OCI-LY1 (cell line): ENCODE measurements around the gene BOK.

Source experiments
- H2AFZ ChIP-seq: fragments of 200-600 bp; sonication (generic), shearing (Covaris generic); 2 replicates; pipeline ENCODE4 v1.6.0; 2014; ENCODE audit warnings: antibody characterized with exemption, mild to moderate bottlenecking, low read length
- H3F3A ChIP-seq: fragments of 200-600 bp; sonication (generic), shearing (Covaris generic); 2 replicates; pipeline ENCODE4 v1.6.0; 2014; ENCODE audit warnings: mild to moderate bottlenecking, antibody characterized with exemption, low read length, moderate library complexity; ENCODE audit not compliant: insufficient read depth
- H3K27ac ChIP-seq: fragments of 200-600 bp; sonication (generic); 2 replicates; pipeline ENCODE4 v1.5.1; 2014; ENCODE audit warnings: low read length, mixed run types, mild to moderate bottlenecking, low read depth; ENCODE audit not compliant: poor library complexity, severe bottlenecking
- H3K27me3 ChIP-seq: fragments of 200-600 bp; sonication (generic); 2 replicates; pipeline ENCODE4 v1.6.0; 2014; ENCODE audit warnings: antibody characterized with exemption, mild to moderate bottlenecking, low read length, moderate library complexity; ENCODE audit not compliant: insufficient read depth
- H3K36me3 ChIP-seq: fragments of 200-600 bp; sonication (generic); 2 replicates; pipeline ENCODE4 v1.6.1; 2014; ENCODE audit warnings: mild to moderate bottlenecking, antibody characterized with exemption, low read length, moderate library complexity, mixed read lengths; ENCODE audit not compliant: insufficient read depth
- H3K4me1 ChIP-seq: fragments of 200-600 bp; sonication (generic); 2 replicates; pipeline ENCODE4 v1.5.1; 2014; ENCODE audit warnings: mild to moderate bottlenecking, low read length, moderate library complexity; ENCODE audit not compliant: insufficient read depth, severe bottlenecking
- H3K4me2 ChIP-seq: fragments of 200-600 bp; sonication (generic), shearing (Covaris generic); 2 replicates; pipeline ENCODE4 v1.6.1; 2014; ENCODE audit warnings: low read length
- H3K4me3 ChIP-seq: fragments of 200-600 bp; sonication (generic); 2 replicates; pipeline ENCODE4 v1.5.1; 2014; ENCODE audit warnings: low read length, low read depth, mild to moderate bottlenecking, mixed read lengths; ENCODE audit not compliant: poor library complexity, severe bottlenecking
- H3K79me2 ChIP-seq: fragments of 200-600 bp; shearing (Covaris generic); 2 replicates; pipeline ENCODE4 v1.6.1; 2016; ENCODE audit warnings: mixed run types, low read length, mixed read lengths; ENCODE audit not compliant: insufficient read depth
- H3K9ac ChIP-seq: fragments of 200-600 bp; sonication (generic), shearing (Covaris generic); 2 replicates; pipeline ENCODE4 v1.6.1; 2014; ENCODE audit warnings: mild to moderate bottlenecking, low read length, mixed read lengths
- H3K9me2 ChIP-seq: fragments of 200-600 bp; sonication (generic), shearing (Covaris generic); 2 replicates; pipeline ENCODE4 v1.6.1; 2014; ENCODE audit warnings: low read depth, mild to moderate bottlenecking, low read length, mixed read lengths
- H3K9me3 ChIP-seq: fragments of 200-600 bp; shearing (Covaris generic); 2 replicates; pipeline ENCODE4 v1.6.1; 2014; ENCODE audit warnings: low read length, mixed read lengths
- H4K20me1 ChIP-seq: fragments of 200-600 bp; sonication (generic), shearing (Covaris generic); 2 replicates; pipeline ENCODE4 v1.6.0; 2016; ENCODE audit warnings: mild to moderate bottlenecking, low read length; ENCODE audit not compliant: insufficient read depth
- CTCF ChIP-seq: fragments of 200-600 bp; sonication (generic), shearing (Covaris generic); IDR thresholded peaks from 2 replicates; pipeline ENCODE4 v1.5.1; 2017; ENCODE audit warnings: mild to moderate bottlenecking, antibody characterized with exemption, low read length, moderate library complexity, mixed read lengths
- EZH2 ChIP-seq: fragments of 200-600 bp; sonication (generic), shearing (Covaris generic); IDR thresholded peaks from 2 replicates; pipeline ENCODE4 v1.8.0; 2017; ENCODE audit warnings: borderline replicate concordance, mixed run types, mild to moderate bottlenecking, antibody characterized with exemption, low read length, moderate library complexity, mixed read lengths

BOK gene

GRCh38 chr2:241601841-241602240 lies 43.3 kb downstream of the BOK start:
- H3K36me3 ChIP-seq, result peaks cover 56% of the 10 kb centered on the region

GRCh38 chr2:241602720-241603119 lies 44.2 kb downstream of the BOK start:
- Histone ChIP-seq H3F3A (no peaks in the 10 kb centered on the region), H3K27me3 (no peaks in the 10 kb centered on the region), H4K20me1 (no peaks in the 10 kb centered on the region), H3K36me3 (peaks cover 52% of the 10 kb centered on the region), H3K4me1 (no peaks in the 10 kb centered on the region), H3K9ac (no peak overlapping the region), H3K4me3 (no peak overlapping the region), H3K79me2 (no peaks in the 10 kb centered on the region), H3K9me3 (no peaks in the 10 kb centered on the region), H3K27ac (no peak overlapping the region), H2AFZ (no peak overlapping the region), H3K4me2 (no peak overlapping the region), H3K9me2 (no peaks in the 10 kb centered on the region)
- TF ChIP-seq CTCF (no peak), EZH2 (no peak)

More at GRCh38 chr2:241601841-241602240, 43.3 kb downstream of the BOK start:
- H3K9me3 ChIP-seq, result no peaks in the 10 kb centered on the region
- H3K4me1 ChIP-seq, result no peaks in the 10 kb centered on the region
- H3K9ac ChIP-seq, result no peak overlapping the region
- H3F3A ChIP-seq, result no peaks in the 10 kb centered on the region
- H3K27me3 ChIP-seq, result no peaks in the 10 kb centered on the region
- H4K20me1 ChIP-seq, result no peaks in the 10 kb centered on the region
- H3K27ac ChIP-seq, result no peak overlapping the region
- no peak overlapping the region for H2AFZ ChIP-seq
- no peak overlapping the region for H3K4me3 ChIP-seq
- H3K4me2 ChIP-seq, result no peak overlapping the region
- H3K79me2 ChIP-seq, result no peaks in the 10 kb centered on the region
- TF ChIP-seq CTCF (no peak), EZH2 (no peak)
- H3K9me2 ChIP-seq, result no peaks in the 10 kb centered on the region

GRCh38 chr2:241603686-241604085 lies 45.1 kb downstream of the BOK start:
- no peak overlapping the region for H3K4me3 ChIP-seq
- H4K20me1 ChIP-seq, result no peaks in the 10 kb centered on the region
- no peaks in the 10 kb centered on the region for H3K9me3 ChIP-seq
- no peaks in the 10 kb centered on the region for H3K27me3 ChIP-seq
- H3K27ac ChIP-seq, result no peak overlapping the region
- no peaks in the 10 kb centered on the region for H3K4me1 ChIP-seq
- peaks cover 52% of the 10 kb centered on the region for H3K36me3 ChIP-seq
- no peak overlapping the region for H3K4me2 ChIP-seq
- H3F3A ChIP-seq, result no peaks in the 10 kb centered on the region
- no peaks in the 10 kb centered on the region for H3K9me2 ChIP-seq
- no peak overlapping the region for H2AFZ ChIP-seq
- H3K9ac ChIP-seq, result no peak overlapping the region
- H3K79me2 ChIP-seq, result no peaks in the 10 kb centered on the region
- TF ChIP-seq CTCF, result no peak
- TF ChIP-seq EZH2, result no peak
